IMR-90 (cell line): ENCODE measurements around the gene AKAP3. TPM values are rescaled to one million over a fixed set of nuclear protein-coding genes. Genes with fewer than 3 reads are reported as not detected.

Experiments used
- ATAC-seq: fragments of 200-7000 bp; cut with Tn5 transposase; 2 replicates; pipeline ENCODE4 v1.9.1; 2020; ENCODE audit warnings: low read depth, mild to moderate bottlenecking, moderate library complexity
- BruUV-seq: library from RNA; stranded (reverse); fragments of 400-500 nt; replicated peaks from 2 replicates; lab custom pipeline; 2021; lab: Mats Ljungman, UMichigan
- CTCF ChIA-PET: fragments of 300-600 bp; formaldehyde crosslinking; extraction: SDS; loops from one replicate; lab custom pipeline; 2021; ENCODE audit warnings: antibody characterized with exemption; lab: Yijun Ruan, JAX
- POLR2A ChIA-PET: fragments of 300-600 bp; sonication (Branson Sonifier 250); formaldehyde crosslinking; loops from one replicate; lab custom pipeline; 2022; ENCODE audit warnings: antibody characterized with exemption; ENCODE audit not compliant: unreplicated experiment; lab: Charles Lee
- DNase-seq: peaks from one replicate; pipeline ENCODE4 v3.0.0; 2013
- H2AFZ ChIP-seq: replicated peaks from 2 replicates; pipeline ENCODE3; 2013; ENCODE audit warnings: low read length, mild to moderate bottlenecking; ENCODE audit not compliant: poor library complexity
- H2AK5ac ChIP-seq: 2 replicates; pipeline ENCODE4 v1.6.1; 2013; ENCODE audit warnings: low read depth, low read length, inconsistent platforms
- H2AK9ac ChIP-seq: replicated peaks from 2 replicates; pipeline ENCODE3; 2013; ENCODE audit warnings: mild to moderate bottlenecking, low read depth, low read length, moderate library complexity; ENCODE audit not compliant: poor library complexity
- H2BK120ac ChIP-seq: 2 replicates; pipeline ENCODE4 v1.6.1; 2013; ENCODE audit warnings: low read depth, low read length, inconsistent platforms
- H2BK15ac ChIP-seq: 3 replicates; pipeline ENCODE4 v1.6.1; 2013; ENCODE audit warnings: low read depth, low read length, inconsistent platforms
- H2BK20ac ChIP-seq: 2 replicates; pipeline ENCODE4 v1.6.1; 2013; ENCODE audit warnings: low read depth, mild to moderate bottlenecking, inconsistent platforms, low read length, moderate library complexity
- H2BK5ac ChIP-seq: 2 replicates; pipeline ENCODE4 v1.6.1; 2013; ENCODE audit warnings: mild to moderate bottlenecking, low read depth, low read length, inconsistent platforms; ENCODE audit not compliant: poor library complexity, severe bottlenecking
- H3K14ac ChIP-seq: replicated peaks from 2 replicates; pipeline ENCODE4 v1.6.1; 2013; ENCODE audit warnings: low read depth, low read length, inconsistent platforms
- H3K18ac ChIP-seq: 2 replicates; pipeline ENCODE4 v1.6.1; 2013; ENCODE audit warnings: low read depth, low read length, control low read depth
- H3K23ac ChIP-seq: 2 replicates; pipeline ENCODE4 v1.6.1; 2013; ENCODE audit warnings: low read depth, low read length, inconsistent platforms
- H3K27ac ChIP-seq: 2 replicates; pipeline ENCODE4 v1.5.1; 2013; ENCODE audit warnings: mild to moderate bottlenecking, control low read depth, low read length; ENCODE audit not compliant: insufficient read depth
- H3K27me3 ChIP-seq: 2 replicates; pipeline ENCODE4 v1.6.1; 2013; ENCODE audit warnings: low read length; ENCODE audit not compliant: control insufficient read depth, insufficient read depth
- H3K36me3 ChIP-seq: 2 replicates; pipeline ENCODE4 v1.6.1; 2013; ENCODE audit warnings: low read length, mixed read lengths; ENCODE audit not compliant: control insufficient read depth, insufficient read depth
- H3K4ac ChIP-seq: 2 replicates; pipeline ENCODE4 v1.6.1; 2013; ENCODE audit warnings: low read depth, low read length, inconsistent platforms
- H3K4me1 ChIP-seq: 2 replicates; pipeline ENCODE4 v1.6.1; 2013; ENCODE audit warnings: low read length, mixed read lengths; ENCODE audit not compliant: control insufficient read depth, insufficient read depth
- H3K4me2 ChIP-seq: 2 replicates; pipeline ENCODE4 v1.6.1; 2013; ENCODE audit warnings: low read depth, mild to moderate bottlenecking, control low read depth, low read length, moderate library complexity
- H3K4me3 ChIP-seq: 2 replicates; pipeline ENCODE4 v1.5.1; 2013; ENCODE audit warnings: low read depth, mild to moderate bottlenecking, control low read depth, low read length, moderate library complexity; ENCODE audit not compliant: insufficient read depth
- H3K56ac ChIP-seq: 2 replicates; pipeline ENCODE4 v1.6.1; 2013; ENCODE audit warnings: low read length, inconsistent platforms; ENCODE audit not compliant: insufficient read depth; ENCODE audit errors: extremely low read depth
- H3K79me1 ChIP-seq, 2 experiments: 2 replicates each; pipeline ENCODE4 v1.6.1; 2013; ENCODE audit warnings: low read length in 2 of 2, inconsistent platforms in 1 of 2, low read depth in 1 of 2
- H3K9ac ChIP-seq: 2 replicates; pipeline ENCODE4 v1.6.1; 2013; ENCODE audit warnings: low read depth, low read length, control low read depth
- H3K9me1 ChIP-seq: 2 replicates; pipeline ENCODE4 v1.6.1; 2013; ENCODE audit warnings: low read length, inconsistent platforms; ENCODE audit not compliant: insufficient read depth
- H3K9me3 ChIP-seq: 2 replicates; pipeline ENCODE4 v1.6.1; 2013; ENCODE audit warnings: low read length; ENCODE audit not compliant: control insufficient read depth, insufficient read depth
- H4K20me1 ChIP-seq: 2 replicates; pipeline ENCODE4 v1.6.1; 2013; ENCODE audit warnings: low read length, inconsistent platforms; ENCODE audit not compliant: insufficient read depth
- H4K5ac ChIP-seq: 2 replicates; pipeline ENCODE4 v1.6.1; 2013; ENCODE audit warnings: mild to moderate bottlenecking, low read depth, low read length, control low read depth
- H4K8ac ChIP-seq, 2 experiments: 2 replicates each; pipeline ENCODE4 v1.6.1; 2013; ENCODE audit warnings: low read depth in 2 of 2, low read length in 2 of 2, control low read depth in 1 of 2, inconsistent platforms in 1 of 2
- H4K91ac ChIP-seq: 2 replicates; pipeline ENCODE4 v1.6.1; 2013; ENCODE audit warnings: low read depth, low read length, inconsistent platforms; ENCODE audit not compliant: insufficient read depth
- CEBPB ChIP-seq: IDR thresholded peaks from 2 replicates; pipeline ENCODE4 v1.6.1; 2012; ENCODE audit warnings: low read depth, low read length, improper control_type of control experiment
- FOS ChIP-seq: fragments of 150-350 bp; IDR thresholded peaks from 2 replicates; pipeline ENCODE4 v1.6.1; 2016; ENCODE audit warnings: low read depth, low read length
- MAFK ChIP-seq: IDR thresholded peaks from 2 replicates; pipeline ENCODE4 v1.6.1; 2012; ENCODE audit warnings: low read depth, low read length, improper control_type of control experiment
- MAZ ChIP-seq: IDR thresholded peaks from 2 replicates; pipeline ENCODE4 v1.6.1; 2012; ENCODE audit warnings: low read depth, mild to moderate bottlenecking, low read length, improper control_type of control experiment, moderate library complexity, borderline replicate concordance
- MXI1 ChIP-seq: IDR thresholded peaks from 2 replicates; pipeline ENCODE4 v1.6.1; 2012; ENCODE audit warnings: low read depth, mild to moderate bottlenecking, low read length, moderate library complexity, borderline replicate concordance
- NFE2L2 ChIP-seq: fragments of 150-350 bp; IDR thresholded peaks from 2 replicates; pipeline ENCODE4 v1.6.1; 2016; ENCODE audit warnings: low read depth, mild to moderate bottlenecking, low read length
- RAD21 ChIP-seq: IDR thresholded peaks from 2 replicates; pipeline ENCODE4 v1.6.1; 2012; ENCODE audit warnings: low read length, improper control_type of control experiment
- RCOR1 ChIP-seq: IDR thresholded peaks from 2 replicates; pipeline ENCODE4 v1.6.1; 2012; ENCODE audit warnings: mild to moderate bottlenecking, low read length, improper control_type of control experiment; ENCODE audit not compliant: insufficient replicate concordance
- RFX5 ChIP-seq: IDR thresholded peaks from 2 replicates; pipeline ENCODE4 v1.8.0; 2012; ENCODE audit warnings: low read depth, mild to moderate bottlenecking, low read length, moderate library complexity
- WGBS, 2 experiments: methylation state at CpG; one replicate each; pipeline versions ENCODE4 v1.1.5 to v1.1.7; 2013; ENCODE audit warnings: missing lambda C conversion rate in 2 of 2; ENCODE audit not compliant: insufficient read length in 1 of 2; ENCODE audit errors: extremely low coverage in 2 of 2; 5-methylcytosine and 5-hydroxymethylcytosine counted together
- dilution Hi-C: fragments of 300-500 bp; cut with HindIII; formaldehyde crosslinking; loops from one replicate; pipeline ENCODE4 v1.14.3; 2018; ENCODE audit warnings: low sequenced_read_pairs; ENCODE audit not compliant: unreplicated experiment
- in situ Hi-C: fragments of 300-500 bp; cut with MboI; formaldehyde crosslinking; loops from 3 replicates; pipeline ENCODE4 v1.14.3; 2019; ENCODE audit warnings: low sequenced_read_pairs, inconsistent platforms, mixed read lengths
- intact Hi-C: fragments of 100-400 bp; cut with micrococcal nuclease; formaldehyde crosslinking; loops from 2 replicates; pipeline ENCODE4 v1.10.0; 2022
- polyA plus RNA-seq, 3 experiments: library from polyadenylated mRNA; depleted of rRNA; stranded (reverse); fragments of >200 nt; gene quantifications; 2 replicates each; pipeline ENCODE4 v1.2.3, GENCODE V29; 2012; ENCODE audit warnings: low replicate concordance in 1 of 3
- total RNA-seq: library from RNA; depleted of rRNA; stranded (reverse); fragments of >200 nt; gene quantifications from 2 replicates; pipeline ENCODE4 v1.2.3, GENCODE V29; 2012
- TF ChIP-seq, protein P1 (sequence below): fragments of 150-350 bp; IDR thresholded peaks from 2 replicates; pipeline ENCODE4 v1.6.1; 2016; ENCODE audit warnings: low read depth, mild to moderate bottlenecking, low read length, moderate library complexity, borderline replicate concordance
- TF ChIP-seq, protein P2 (sequence below): fragments of 150-350 bp; IDR thresholded peaks from 2 replicates; pipeline ENCODE4 v1.6.1; 2017; ENCODE audit warnings: mild to moderate bottlenecking, antibody characterized with exemption, low read length, low read depth
- TF ChIP-seq, protein P3 (sequence below): conservative IDR thresholded peaks from 2 replicates; pipeline ENCODE4 v1.5.1; 2012; ENCODE audit warnings: mild to moderate bottlenecking, low read depth, low read length, improper control_type of control experiment

AKAP3 gene
- total and polyA plus RNA-seq, 2 of the 4 experiments (the other 2 are of a cell fraction), result 0.54 to 0.55 TPM

DNA sequence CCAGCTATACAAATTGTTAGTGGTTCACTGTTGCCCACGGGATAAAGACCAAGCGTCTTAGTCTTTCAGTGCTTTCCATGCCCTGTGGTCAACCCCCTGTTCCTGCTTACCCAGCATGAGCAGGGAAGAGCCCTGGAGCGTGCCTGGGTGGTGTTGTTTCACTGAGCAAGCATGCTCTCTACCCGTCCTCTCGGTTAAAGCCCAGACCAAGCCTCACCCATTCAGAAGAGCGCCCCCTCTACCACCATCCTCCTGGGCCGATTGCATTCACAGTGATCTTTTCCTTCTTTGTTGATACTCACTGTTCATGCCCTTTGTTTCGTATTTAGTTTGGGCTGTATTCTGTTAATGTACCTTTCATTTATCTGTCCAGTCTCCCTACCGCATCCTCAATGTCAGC is 61.7 kb downstream of the AKAP3 start:
- Histone ChIP-seq H3K56ac (no peak overlapping the region), H2AK9ac (no peak overlapping the region), H2BK20ac (no peak overlapping the region), H3K9me1 (no peaks in the 10 kb centered on the region), H3K9me3 (no peaks in the 10 kb centered on the region), H2BK15ac (no peak overlapping the region), H2BK5ac (no peak overlapping the region), H3K18ac (no peak overlapping the region), H4K91ac (no peak overlapping the region), H3K27ac (no peak overlapping the region), H3K79me1 (no peaks in the 10 kb centered on the region), H3K4me1 (no peaks in the 10 kb centered on the region), H3K36me3 (no peaks in the 10 kb centered on the region), H4K8ac (no peak overlapping the region), H2AFZ (no peak overlapping the region), H3K4me3 (no peak overlapping the region), H2BK120ac (no peak overlapping the region), H4K20me1 (no peaks in the 10 kb centered on the region), H4K5ac (no peak overlapping the region), H3K4ac (no peak overlapping the region), H2AK5ac (no peak overlapping the region), H3K14ac (no peak overlapping the region), H3K23ac (no peak overlapping the region), H3K27me3 (peaks cover 11% of the 10 kb centered on the region), H3K4me2 (no peak overlapping the region), H3K9ac (no peak overlapping the region)
- WGBS, 2 experiments, result 60% methylated on average over 1 of the region's 9 CpGs; no CpG with 5 or more reads in 1 of the 2 experiments
- BruUV-seq, result no TSS peak
- POLR2A ChIA-PET, result no interaction called here
- ATAC-seq (no peak), DNase-seq (no peak)
- CTCF ChIA-PET, result interaction anchor here (0.8 kb wide), 2 partner anchors 13 to 17 kb away, joined by 3 read pairs; no protein-coding TSS in a partner anchor
- intact Hi-C loops, result no loop called here
- in situ Hi-C loops, result no loop called here
- dilution Hi-C loops, result no loop called here
- TF ChIP-seq, protein P1, sequence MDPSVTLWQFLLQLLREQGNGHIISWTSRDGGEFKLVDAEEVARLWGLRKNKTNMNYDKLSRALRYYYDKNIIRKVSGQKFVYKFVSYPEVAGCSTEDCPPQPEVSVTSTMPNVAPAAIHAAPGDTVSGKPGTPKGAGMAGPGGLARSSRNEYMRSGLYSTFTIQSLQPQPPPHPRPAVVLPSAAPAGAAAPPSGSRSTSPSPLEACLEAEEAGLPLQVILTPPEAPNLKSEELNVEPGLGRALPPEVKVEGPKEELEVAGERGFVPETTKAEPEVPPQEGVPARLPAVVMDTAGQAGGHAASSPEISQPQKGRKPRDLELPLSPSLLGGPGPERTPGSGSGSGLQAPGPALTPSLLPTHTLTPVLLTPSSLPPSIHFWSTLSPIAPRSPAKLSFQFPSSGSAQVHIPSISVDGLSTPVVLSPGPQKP, result no peak
- TF ChIP-seq, protein P2, sequence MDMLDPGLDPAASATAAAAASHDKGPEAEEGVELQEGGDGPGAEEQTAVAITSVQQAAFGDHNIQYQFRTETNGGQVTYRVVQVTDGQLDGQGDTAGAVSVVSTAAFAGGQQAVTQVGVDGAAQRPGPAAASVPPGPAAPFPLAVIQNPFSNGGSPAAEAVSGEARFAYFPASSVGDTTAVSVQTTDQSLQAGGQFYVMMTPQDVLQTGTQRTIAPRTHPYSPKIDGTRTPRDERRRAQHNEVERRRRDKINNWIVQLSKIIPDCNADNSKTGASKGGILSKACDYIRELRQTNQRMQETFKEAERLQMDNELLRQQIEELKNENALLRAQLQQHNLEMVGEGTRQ, result no peak
- TF ChIP-seq MAZ (no peak), MAFK (no peak), RAD21 (no peak), RCOR1 (no peak), CEBPB (no peak), FOS (no peak), NFE2L2 (no peak), MXI1 (no peak), RFX5 (no peak)
- TF ChIP-seq, protein P3, sequence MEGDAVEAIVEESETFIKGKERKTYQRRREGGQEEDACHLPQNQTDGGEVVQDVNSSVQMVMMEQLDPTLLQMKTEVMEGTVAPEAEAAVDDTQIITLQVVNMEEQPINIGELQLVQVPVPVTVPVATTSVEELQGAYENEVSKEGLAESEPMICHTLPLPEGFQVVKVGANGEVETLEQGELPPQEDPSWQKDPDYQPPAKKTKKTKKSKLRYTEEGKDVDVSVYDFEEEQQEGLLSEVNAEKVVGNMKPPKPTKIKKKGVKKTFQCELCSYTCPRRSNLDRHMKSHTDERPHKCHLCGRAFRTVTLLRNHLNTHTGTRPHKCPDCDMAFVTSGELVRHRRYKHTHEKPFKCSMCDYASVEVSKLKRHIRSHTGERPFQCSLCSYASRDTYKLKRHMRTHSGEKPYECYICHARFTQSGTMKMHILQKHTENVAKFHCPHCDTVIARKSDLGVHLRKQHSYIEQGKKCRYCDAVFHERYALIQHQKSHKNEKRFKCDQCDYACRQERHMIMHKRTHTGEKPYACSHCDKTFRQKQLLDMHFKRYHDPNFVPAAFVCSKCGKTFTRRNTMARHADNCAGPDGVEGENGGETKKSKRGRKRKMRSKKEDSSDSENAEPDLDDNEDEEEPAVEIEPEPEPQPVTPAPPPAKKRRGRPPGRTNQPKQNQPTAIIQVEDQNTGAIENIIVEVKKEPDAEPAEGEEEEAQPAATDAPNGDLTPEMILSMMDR, result no peak
